VCaP (cell line): ENCODE data around the gene PNPO.

Experiments
- H3K27ac ChIP-seq: fragments of 450-650 bp; 2 replicates; pipeline ENCODE4 v1.5.1; 2017
- TF ChIP-seq, protein P1 (sequence below): fragments of 450-650 bp; conservative IDR thresholded peaks from 2 replicates; pipeline ENCODE4 v1.5.1; 2017; ENCODE audit warnings: mild to moderate bottlenecking, moderate library complexity

Gene PNPO

GRCh38 chr17:47964856-47965255 lies 23.5 kb downstream of the PNPO start:
- TF ChIP-seq, protein P1, sequence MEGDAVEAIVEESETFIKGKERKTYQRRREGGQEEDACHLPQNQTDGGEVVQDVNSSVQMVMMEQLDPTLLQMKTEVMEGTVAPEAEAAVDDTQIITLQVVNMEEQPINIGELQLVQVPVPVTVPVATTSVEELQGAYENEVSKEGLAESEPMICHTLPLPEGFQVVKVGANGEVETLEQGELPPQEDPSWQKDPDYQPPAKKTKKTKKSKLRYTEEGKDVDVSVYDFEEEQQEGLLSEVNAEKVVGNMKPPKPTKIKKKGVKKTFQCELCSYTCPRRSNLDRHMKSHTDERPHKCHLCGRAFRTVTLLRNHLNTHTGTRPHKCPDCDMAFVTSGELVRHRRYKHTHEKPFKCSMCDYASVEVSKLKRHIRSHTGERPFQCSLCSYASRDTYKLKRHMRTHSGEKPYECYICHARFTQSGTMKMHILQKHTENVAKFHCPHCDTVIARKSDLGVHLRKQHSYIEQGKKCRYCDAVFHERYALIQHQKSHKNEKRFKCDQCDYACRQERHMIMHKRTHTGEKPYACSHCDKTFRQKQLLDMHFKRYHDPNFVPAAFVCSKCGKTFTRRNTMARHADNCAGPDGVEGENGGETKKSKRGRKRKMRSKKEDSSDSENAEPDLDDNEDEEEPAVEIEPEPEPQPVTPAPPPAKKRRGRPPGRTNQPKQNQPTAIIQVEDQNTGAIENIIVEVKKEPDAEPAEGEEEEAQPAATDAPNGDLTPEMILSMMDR: no peak
- no peak overlapping the region for H3K27ac ChIP-seq

GRCh38 chr17:47966079-47966519 lies 24.7 kb downstream of the PNPO start:
- TF ChIP-seq, protein P1: no peak
- no peak overlapping the region for H3K27ac ChIP-seq

GRCh38 chr17:47967607-47968252 lies 26.4 kb downstream of the PNPO start:
- TF ChIP-seq, protein P1: no peak
- no peak overlapping the region for H3K27ac ChIP-seq

DNA sequence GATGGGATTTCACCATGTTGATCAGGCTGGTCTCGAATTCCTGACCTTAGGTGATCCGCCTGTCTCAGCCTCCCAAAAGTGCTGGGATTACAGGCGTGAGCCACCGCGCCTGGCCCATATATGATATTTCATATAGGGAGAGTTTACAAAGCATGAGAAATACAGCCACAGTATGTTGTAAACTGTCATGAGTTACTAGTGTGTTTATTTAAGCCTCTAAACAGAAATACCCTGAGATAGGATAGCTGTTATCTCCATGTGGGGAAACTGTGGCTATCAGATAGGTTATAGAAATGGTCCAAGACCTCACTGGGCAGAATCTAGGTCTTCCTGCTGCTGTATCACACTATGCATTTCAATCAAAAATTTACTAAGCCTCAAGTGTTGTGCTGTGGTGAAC lies 27.5 kb downstream of the PNPO start:
- H3K27ac ChIP-seq: no peak overlapping the region
- TF ChIP-seq, protein P1: no peak

- peak overlapping the region; percentile 76 for H3K27ac ChIP-seq
- TF ChIP-seq, protein P1: 0 out of 2 replicates have a peak, but pooled peaks have one; percentile 55
Measured at GRCh38 chr17:47969930-47970724, 28.8 kb downstream of the PNPO start.

DNA sequence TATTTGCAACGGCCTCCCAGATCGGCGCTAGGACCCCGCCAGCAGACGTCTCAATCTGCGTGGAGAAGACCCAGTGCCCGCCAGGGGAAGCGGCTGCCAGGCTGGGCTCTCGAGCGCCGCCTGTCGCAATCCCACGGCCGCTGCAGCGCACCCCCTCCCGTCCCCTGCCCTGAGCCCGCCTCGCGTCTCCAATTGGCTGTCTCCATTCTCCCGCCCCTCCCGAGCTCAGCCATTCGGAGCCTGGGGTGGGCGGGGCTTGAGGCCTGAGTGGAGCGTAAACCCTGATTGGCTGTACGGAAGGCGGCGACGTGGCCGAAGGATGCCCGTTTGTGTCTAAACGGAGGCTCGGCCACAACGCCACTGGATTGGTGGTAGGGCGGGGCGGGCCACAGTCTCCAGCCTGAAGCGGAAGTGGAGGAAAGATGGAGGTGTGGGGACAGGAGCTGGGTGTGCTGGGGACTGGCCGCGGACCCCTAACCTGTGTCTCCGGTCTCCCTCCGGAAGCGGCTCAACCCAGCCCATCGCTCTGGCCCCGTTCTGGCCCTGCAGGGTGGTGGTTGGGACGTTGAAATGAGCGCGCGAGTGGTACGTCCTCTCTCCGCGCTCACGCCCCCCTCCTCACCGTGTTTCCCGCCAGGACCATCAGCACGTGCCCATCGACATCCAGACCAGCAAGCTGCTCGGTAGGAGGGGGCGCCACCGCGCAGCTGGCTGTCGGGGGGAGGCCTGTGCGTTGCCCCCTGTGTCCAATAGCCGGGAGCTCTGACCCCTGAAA lies 29.5 kb downstream of the PNPO start, which contains the start of gene CDK5RAP3:
Gene CDK5RAP3, plus strand, starts transcription at position 389 of the 775 bp plus-strand sequence. Its CDS starts 34 bp downstream, at position 423.
- TF ChIP-seq, protein P1: peak; percentile 99
- peak within 1 kb of the TSS; percentile 76 for H3K27ac ChIP-seq

DNA sequence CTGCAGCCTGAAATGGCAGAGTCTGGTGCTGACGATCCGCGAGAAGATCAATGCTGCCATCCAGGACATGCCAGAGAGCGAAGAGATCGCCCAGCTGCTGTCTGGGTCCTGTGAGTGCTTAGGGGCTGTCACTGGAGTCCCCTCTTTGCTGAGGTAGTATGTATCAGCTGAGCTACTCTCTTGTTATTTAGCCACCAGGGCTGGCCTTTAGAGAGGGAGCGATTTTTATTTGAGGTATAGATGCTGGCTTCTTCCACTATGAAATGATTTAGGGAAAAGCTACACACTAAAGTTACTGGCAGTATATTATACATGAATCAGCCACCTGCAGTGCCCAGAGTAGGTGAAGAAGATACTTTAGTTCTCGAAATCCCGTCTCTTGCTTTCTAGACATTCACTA lies 32.2 kb downstream of the PNPO start:
- TF ChIP-seq, protein P1: no peak

More for the DNA sequence above, 32.2 kb downstream of the PNPO start:
- no peak overlapping the region for H3K27ac ChIP-seq
